HG03097 (cell line): ENCODE results near the gene TAOK2.
"Not testable (repeated sequence)": the region's sequence is repeated elsewhere in the genome, so short reads cannot be mapped to it uniquely, and the experiment has no call there.

Source experiments
- ATAC-seq: cut with Tn5 transposase; IDR thresholded peaks from one replicate; pipeline ENCODE4 v1.9.1; 2021; ENCODE audit not compliant: unreplicated experiment, low FRiP score

Gene TAOK2

DNA sequence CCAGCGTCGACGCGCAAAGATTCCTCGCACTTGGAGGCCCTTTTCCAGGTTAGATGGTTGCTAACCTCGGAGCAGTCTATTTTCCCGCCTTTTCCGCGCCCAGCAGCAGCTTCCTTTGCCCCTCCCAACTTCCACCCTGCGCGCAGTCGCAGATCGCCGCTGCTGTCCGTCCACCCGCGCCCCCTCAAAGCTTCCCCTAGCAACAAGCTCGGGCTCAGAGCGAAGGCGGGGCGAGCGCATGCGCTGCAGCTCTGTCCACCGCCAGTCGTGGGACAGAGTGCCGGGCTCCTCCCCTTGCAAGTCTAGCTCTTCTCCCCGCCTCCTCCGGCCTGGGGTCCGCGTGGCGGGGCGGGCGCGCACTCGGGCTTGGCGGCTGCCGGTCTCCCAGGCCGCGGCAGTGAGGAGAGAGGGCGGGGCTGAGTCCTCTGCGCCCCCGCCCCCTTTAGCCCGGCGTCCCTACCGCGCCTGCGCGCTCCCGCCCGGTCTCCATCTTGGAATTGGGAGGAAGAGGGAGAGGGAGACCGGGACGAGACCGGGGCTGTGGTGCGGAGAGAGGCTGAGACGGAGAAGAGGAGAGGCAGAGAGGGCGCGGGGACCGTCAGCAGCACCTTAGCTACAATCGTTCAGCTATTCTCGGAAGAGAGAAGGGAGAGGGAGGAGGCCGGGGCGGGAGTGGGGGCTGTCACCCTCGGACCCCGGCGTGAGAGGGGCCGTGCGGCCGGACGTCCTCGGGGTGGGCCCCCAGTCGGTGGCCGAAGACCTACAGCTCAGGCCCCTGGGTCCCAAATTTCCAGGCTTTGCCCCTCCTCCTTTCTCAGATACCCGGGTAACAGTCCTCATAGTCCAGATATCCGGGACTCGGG is at the start of gene TAOK2:
TAOK2 (plus strand) TSS at position 485 of the 863 bp plus-strand sequence. CDS start 3,905 bp downstream, outside the sequence.
- peak; percentile 86 for ATAC-seq

DNA sequence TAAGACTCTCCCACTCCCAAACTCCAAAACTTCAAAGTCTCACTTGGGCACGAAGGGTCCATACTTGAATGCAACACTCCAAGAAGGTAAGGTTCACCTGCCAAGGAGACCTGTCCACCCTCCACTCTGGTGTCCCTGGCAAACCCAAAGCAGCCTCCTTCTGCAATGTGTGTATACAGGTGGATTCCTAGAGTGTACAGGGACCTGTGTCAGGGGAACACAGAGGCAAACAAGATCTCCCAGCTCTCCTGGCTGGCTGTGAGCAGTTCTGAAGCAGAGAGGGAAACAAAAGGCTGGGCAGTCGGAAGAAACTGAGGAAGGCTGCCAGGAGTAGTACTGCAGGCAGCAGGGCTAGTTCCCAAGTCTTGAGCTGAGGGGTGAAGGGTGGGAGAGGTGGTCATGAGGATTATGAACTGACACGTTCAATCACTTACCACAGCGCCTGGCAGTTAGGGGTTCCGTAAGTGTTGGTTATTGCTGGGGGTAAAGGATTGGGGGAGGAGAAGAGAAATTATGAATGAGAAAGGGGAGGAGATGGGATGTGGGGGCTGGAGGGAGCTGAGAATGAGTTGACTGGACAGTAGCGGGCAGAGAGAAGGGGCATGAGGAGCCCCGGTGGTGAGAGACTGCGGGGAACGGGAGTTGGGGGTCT is 48.4 kb upstream of the TAOK2 start:
- ATAC-seq, result no peak

DNA sequence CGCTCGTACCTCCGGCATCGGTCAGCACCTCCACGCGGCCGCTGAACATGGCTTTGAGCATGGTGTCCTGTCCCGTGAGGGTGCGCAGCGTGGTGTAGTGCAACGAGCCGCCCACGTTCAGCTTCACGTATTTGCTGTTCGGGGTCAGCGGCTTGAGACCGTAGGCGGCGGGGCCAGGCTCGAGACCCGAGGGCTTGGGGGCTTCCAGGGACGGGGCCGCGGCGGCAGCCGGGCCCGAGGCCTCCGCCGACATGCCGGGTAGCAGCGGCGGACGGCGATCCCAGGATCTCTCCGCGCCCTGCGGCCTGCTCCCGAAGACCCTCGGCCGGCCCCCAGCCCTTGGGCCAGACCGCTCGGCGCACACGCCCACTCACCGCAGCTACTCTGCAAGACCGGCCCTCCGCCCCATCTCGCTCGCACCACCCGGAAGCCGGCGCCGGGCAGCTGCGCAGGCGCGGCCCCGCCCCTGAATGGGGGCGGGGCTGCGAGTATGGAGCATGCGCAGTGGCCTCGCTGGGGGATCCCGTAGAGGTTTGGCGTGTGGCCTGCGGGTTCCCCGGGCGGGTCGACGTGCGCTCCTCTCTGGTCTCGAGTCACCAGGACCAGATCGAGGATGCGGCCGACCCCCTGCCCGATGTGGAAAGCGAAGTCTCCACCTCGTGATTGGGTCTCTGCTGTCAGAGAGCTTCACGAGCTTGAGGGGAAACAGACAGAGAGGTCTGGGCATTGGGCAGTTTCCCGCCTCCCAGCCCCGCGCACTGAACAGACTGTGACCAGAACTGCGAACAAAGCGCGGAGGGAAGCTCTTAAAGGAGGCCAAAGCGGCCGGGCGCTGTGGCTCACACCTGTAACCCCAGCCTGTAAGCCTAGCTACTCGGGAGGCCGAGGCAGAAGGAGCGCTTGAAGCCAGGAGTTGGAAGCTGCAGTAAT is 47.6 kb upstream of the TAOK2 start, which contains the start of gene KCTD13:
KCTD13 (minus strand) TSS at position 446 of the 930 bp plus-strand sequence; CDS start at position 253, 193 bp downstream.
- ATAC-seq, result peak; percentile 85

DNA sequence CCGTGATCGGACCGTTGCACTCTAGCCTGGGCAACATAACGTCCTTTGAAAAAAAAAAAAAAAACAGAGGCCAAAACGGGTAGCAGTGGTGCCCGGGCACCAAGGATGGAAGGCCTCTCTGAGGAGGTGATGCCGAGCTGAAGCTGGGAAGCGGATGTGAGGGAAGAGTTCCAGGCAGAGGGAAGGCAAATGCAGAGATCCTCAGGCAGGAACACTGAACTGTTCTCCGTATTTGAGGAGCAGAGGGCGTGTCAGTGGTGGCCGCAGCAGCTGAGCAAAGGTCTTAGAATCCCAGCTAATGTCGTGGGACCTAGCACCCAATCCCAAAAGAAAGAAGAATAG is 47.0 kb upstream of the TAOK2 start:
- ATAC-seq, result peak; percentile 26

DNA sequence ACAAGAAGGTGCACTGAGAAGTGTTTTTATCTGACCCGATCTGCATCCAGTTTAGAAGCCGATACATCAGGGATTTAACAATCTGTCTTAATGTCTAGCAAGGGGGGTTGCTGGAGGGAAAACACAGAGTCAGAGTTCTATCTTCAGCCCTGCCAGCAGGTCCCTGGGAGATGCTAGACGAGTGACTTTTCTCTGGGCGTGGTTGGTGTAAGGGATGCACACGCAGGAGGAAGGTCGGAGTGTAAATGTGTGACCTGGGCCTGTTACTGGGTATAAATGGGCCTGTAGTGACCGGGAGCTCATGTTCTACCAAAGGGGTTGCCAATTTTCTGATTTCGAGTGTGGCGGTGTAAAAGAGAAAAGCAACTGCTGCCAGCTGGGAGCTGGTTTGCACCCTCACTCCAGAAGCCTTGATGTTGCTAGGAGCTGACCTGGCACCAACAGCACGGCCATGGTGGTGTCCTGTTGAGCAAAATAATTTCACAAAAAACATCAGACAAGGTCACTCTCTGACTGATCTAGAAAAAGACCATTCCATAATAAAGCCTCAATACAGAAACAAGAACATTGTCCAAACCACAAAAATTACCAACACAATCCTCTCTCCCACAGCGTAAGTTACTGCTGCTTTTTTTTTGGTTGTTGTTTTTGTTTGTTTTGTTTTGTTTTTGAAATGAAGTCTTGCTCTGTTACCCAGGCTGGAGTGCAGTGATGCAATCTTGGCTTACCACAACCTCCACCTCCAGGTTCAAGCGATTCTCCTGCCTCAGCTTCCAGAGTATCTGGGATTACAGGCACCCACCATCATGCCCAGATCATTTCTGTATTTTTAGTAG is 46.4 kb upstream of the TAOK2 start:
- no peak for ATAC-seq

DNA sequence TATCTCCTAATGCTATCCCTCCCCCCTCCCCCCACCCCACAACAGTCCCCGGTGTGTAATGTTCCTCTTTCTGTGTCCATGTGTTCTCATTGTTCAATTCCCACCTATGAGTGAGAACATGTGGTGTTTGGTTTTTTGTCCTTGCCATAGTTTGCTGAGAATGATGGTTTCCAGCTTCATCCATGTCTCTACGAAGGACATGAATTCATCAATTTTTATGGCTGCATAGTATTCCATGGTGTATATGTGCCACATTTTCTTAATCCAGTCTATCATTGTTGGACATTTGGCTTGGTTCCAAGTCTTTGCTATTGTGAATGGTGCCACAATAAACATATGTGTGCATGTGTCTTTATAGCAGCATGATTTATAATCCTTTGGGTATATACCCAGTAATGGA is 41.9 kb upstream of the TAOK2 start:
- not testable (repeated sequence) for ATAC-seq

DNA sequence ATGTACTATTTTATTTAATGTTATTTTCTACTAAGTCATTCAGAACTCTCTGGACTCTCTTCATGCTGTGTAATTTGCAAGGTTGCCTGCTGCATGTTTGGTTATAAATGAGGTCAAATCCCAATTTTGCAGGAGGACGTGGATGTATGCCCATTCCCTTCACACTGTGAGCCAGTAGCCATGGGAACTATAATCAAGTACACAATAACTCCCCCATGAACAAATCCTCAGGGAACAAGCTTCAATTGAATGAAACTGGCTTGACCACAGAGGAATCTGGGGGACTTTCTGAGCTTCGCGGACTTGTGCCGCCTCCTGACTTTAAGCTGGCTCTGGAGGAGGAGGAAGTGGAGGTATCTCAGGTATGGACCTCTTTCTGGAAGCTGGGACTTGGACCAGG is 33.0 kb upstream of the TAOK2 start:
- no peak for ATAC-seq

DNA sequence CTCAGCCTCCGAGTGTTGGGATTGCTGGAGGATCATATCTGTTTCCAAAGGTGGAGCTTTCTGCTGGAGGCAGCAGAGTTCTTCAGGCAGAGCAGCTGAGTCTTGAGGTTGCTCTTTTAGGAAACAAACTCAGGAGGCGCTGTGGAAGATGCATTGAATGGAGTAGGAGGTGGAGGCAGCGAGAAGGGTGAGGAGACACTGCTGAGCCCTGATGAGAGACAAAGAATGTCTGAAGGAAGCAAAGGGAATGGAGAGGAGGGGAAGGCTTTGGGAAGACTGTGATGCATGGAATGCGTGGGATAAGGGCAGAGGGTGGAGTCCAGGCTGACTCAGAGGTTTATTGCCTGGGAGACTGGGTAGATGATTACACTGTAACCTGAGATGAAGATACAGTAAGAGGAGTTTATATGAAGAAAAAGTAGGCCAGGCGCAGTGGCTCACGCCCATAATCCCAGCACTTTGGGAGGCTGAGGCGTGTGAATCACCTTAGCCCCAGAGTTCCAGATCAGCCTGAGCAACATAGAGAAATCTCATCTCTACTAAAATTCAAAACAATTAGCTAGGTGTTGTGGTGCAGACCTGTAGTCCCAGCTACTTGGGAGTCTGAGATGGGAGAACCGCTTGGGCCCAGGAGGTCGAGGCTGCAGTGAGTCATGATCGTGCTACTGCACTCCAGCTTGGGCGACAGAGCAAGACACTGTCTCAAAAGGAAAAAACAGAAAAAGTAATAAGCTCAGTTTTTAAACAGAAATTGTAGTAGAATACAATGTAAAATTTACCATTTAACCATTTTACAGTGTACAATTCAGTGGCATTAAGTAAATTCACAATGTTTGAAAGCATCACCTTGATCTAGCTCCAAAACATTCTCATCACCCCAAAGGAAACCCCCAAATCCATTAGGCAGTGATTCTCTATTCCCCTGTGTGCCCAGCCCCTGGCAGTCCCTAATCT is 29.5 kb upstream of the TAOK2 start:
- ATAC-seq, result no peak

DNA sequence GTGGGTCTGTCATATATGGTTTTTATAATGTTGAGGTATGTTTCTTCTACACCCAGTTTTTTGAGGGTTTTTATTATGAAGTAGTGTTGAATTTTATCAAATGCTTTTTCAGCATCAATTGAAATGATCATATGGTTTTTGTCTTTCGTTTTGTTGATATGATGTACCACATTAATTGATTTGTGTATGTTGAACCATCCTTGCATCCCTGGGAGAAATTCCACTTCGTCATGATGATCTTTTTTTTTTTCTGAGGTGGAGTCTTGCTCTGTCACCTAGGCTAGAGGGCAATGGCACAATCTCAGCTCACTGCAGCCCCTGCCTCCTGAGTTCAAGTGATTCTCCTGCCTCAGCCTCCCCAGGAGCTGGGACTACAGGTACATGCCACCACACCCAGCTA is 25.8 kb upstream of the TAOK2 start:
- ATAC-seq, result no peak

DNA sequence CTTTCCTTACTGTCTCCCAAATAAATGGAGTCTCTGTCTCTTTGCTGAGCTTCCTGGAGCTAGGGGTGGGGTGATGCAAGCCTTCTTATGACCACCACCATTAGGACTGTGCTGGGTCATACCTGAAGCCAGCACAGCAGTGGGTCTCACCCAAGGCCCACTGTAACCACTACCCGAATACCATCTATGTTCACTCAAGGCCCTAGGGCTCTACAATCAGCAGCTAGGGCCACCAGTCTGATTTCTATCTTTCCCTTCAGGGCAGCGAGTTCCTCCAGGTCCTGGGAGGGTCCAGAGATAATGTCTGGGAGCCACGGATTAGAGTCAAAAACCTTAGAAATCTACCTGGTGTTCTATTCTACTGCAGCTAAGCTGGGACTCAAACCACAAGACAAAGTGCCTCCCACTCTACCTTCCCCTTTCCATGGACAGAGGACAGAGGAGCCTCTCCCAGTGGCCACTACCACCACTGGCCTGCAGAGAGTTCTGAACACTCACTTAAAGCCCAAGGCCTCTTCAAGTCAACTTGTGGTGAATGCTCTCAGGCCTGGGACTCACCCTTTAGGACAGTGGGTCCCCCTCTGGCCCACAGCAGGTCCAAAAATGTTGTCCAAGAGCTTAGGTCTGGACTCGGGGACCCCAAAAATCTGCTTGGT is 22.7 kb upstream of the TAOK2 start:
- no peak for ATAC-seq

DNA sequence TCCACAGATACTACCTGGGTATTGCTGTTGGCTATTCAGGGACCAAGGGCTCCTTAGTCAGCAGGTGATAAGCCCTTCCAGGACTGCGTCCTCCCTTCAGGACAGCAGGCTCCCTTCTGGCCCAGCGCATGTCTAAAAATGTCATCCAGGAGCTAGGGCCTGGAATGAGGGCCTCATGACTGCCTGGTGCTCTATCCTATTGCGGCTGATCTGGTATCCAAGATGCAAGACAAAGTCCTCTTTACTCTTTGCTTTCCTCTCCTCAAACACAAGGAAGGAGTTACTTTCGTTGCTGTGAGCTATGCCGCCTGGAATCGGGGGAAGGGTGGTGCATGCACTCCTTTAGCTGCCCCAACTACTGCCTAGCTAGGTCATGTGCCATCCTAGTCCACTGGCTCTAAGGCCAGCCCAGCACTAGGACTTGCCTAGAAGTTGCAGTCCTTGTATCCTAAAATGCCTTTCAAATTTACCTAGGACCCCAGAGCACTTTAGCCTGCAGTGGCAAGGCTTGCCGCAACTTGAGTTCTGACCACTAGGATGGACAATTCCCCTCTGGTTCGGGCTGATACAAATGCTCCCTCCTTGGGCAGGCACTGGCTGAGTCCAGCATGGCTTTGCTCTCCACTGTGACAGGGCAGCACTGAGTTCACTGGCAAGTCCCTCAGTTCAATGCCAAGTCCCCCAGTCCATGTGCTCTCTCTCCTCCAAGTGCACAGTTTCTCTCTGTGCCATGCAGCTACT is 21.9 kb upstream of the TAOK2 start:
- ATAC-seq, result no peak

DNA sequence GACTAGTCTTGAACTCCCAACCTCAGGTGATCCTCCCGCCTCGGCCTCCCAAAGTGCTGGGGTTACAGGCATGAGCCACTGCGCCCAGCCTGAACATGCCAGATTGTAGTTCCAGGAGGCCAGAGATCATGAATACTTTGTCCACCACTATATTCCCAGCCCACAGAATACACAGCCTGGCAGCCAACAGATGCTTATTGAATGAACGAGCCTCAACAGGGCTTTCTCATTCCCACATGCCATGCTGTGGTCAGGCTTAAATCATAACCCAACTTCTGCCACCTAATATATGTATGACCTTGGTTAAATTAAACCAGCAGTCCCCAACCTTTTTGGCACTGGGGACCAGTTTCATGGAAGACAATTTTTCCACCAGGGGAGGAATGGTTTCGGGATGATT is 14.9 kb upstream of the TAOK2 start:
- no peak for ATAC-seq

DNA sequence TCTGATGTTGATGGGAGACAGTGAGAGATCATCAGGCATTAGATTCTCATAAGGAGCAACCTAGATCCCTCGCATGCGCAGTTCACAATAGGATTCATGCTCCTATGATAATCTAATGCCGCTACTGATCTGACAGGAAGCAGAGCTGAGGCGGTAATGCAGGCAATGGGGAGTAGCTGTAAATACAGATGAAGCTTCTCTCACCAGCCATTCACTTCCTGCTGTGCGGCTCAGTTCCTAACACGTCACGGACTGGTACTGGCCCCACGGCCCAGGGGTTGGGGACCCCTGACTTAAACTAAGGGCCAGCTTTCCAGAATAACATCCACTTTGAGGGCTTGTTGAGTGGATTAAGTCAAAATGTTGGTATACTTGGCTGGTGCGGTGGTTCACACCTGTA is 14.4 kb upstream of the TAOK2 start:
- no peak for ATAC-seq

DNA sequence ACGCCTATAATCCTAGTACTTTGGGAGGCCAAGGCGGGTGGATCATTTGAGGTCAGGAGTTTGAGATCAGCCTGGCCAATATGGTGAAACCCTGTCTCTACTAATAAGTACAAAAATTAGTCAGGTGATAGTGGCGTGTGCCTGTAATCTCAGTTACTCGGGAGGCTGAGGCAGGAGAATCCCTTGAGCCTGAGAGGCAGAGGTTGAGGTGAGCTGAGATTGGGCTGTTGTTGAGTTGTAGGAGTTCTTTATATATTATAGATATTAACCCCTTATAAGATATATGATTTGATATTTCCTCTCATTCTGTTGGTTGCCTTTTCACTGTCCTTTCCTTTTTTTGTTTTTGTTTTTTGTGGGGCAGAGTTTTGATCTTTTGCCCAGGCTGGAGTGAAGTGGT is 13.8 kb upstream of the TAOK2 start:
- ATAC-seq, result not testable (repeated sequence)

DNA sequence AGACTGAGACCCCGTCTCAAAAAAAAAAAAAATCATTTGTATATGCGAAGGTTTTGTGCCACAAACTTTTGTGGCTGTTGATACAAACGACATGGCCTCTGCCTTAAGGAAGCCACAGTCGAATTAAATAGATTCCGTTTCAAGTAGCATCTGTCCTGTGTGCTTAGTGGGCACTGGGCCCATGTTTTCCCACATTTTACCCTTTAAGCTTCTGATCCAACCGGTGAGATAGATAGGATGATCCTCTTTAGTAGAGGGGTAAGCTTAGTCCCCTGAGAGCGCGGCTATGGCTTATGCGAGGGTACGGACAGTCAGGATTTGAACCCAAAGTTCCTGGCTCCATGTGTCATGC is 12.6 kb upstream of the TAOK2 start:
- ATAC-seq, result no peak

DNA sequence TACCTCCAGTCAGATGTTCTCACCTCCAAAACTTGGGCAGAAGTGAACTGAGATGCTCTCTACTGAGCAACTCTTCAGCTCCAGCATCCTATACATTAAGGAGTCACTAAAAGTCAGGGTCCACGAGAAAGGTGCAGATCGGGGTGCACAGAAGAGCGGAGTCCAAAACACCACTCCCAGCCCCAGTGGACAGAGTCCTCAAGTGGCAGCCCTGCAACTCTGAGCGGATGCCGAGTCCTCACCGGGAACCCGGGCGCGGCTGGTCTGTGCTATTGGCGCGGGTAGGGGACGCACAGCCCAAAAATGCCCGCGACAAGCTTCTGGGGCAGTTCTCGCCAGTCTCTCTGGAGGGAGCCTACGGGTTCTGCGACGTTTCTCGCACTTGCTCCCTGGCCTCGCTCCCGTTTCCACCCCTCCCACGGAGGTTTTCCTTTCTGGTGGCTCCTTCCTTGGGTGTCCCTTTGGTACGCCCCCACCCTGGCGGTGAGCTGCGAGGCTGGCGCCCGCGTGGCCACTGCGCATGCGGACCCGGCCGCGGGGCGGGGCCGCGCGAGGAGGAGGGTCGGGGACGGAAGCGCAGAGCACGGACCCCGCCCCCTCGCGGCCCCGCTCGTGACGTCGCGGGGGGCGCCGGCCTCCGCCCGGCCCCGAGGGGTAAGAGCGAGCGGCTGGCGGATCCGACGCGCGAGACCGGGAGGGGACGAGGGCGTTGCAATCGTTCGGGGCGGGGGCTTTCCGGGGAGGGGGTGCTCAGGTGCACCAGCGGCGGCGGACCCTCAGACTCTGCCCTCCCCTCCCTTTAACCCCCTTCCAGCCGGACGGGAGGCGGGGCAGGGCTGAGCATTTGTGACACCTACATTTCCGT is 12.0 kb upstream of the TAOK2 start, which contains the start of gene TMEM219:
TMEM219 (plus strand) TSS at position 601 of the 865 bp plus-strand sequence. CDS start 1,065 bp downstream, outside the sequence.
- peak; percentile 79 for ATAC-seq
